Body of pancreas (tissue), 4 donors: ENCODE results near the gene FAAH. TPM values are rescaled to one million over a fixed set of nuclear protein-coding genes. Genes with fewer than 3 reads are reported as not detected.

Source experiments
- ATAC-seq: fragments of 150-250 bp; one replicate; pipeline ENCODE4 v1.9.1; 2016
- DNase-seq, 4 donors: peaks; one replicate each; pipeline ENCODE4 v3.0.0-alpha.2; 2019
- H3K27ac ChIP-seq, 4 donors: fragments of 200-600 bp; sonication (generic); 1 replicate in 3 of 4; 2 replicates in 1 of 4; pipeline versions ENCODE4 v1.5.1 to v1.6.1; 2016 to 2019; ENCODE audit warnings: mild to moderate bottlenecking in 1 of 4, mixed read lengths in 1 of 4, moderate library complexity in 1 of 4
- H3K27me3 ChIP-seq, 2 donors: fragments of 200-600 bp; sonication (generic); one replicate each; pipeline ENCODE4 v1.6.0; 2016; ENCODE audit warnings: mild to moderate bottlenecking in 1 of 2
- H3K36me3 ChIP-seq, 2 donors: fragments of 200-600 bp; sonication (generic); replicated peaks in 1 of 2; 2 replicates each; pipeline ENCODE4 v1.5.1; 2016; ENCODE audit warnings: low read depth in 2 of 2; ENCODE audit not compliant: insufficient read depth in 1 of 2
- H3K4me1 ChIP-seq: fragments of 200-600 bp; sonication (generic); one replicate; pipeline ENCODE4 v1.6.0; 2016
- H3K4me3 ChIP-seq, 2 donors: fragments of 200-600 bp; sonication (generic); 1 replicate in 1 of 2; 2 replicates in 1 of 2; pipeline ENCODE4 v1.5.1; 2016 to 2019
- H3K9me3 ChIP-seq, 3 donors: fragments of 200-600 bp; sonication (generic); 1 replicate in 2 of 3; 2 replicates in 1 of 3; pipeline ENCODE4 v1.5.1; 2016
- POLR2A ChIP-seq, 3 donors: fragments of 450-650 bp; IDR thresholded peaks; one replicate each; pipeline ENCODE4 v1.6.1; 2016; ENCODE audit warnings: antibody characterized with exemption in 3 of 3, mild to moderate bottlenecking in 2 of 3
- WGBS, 2 donors: methylation state at CpG; one replicate each; pipeline ENCODE4 v1.1.5; 2017; 5-methylcytosine and 5-hydroxymethylcytosine counted together
- intact Hi-C: fragments of 100-400 bp; cut with DNase I; formaldehyde crosslinking; loops from one replicate; pipeline ENCODE4 v1.15.1; 2023
- total RNA-seq, 2 donors: library from RNA; depleted of rRNA; stranded (reverse); fragments of >200 nt; gene quantifications; one replicate each; pipeline ENCODE4 v1.1.0, GENCODE V29; 2016
- TF ChIP-seq, protein P1 (sequence below), 7 experiments: fragments of 450-650 bp in 4 of 7; fragments of 200-600 bp in 3 of 7; sonication (generic) in 3 of 7; IDR thresholded peaks; one replicate each; pipeline ENCODE4 v1.5.1; 2016 to 2019; ENCODE audit warnings: antibody characterized with exemption in 7 of 7

FAAH gene
- total RNA-seq, 2 donors from 2014 or later = 47.0 to 86.4 TPM

DNA sequence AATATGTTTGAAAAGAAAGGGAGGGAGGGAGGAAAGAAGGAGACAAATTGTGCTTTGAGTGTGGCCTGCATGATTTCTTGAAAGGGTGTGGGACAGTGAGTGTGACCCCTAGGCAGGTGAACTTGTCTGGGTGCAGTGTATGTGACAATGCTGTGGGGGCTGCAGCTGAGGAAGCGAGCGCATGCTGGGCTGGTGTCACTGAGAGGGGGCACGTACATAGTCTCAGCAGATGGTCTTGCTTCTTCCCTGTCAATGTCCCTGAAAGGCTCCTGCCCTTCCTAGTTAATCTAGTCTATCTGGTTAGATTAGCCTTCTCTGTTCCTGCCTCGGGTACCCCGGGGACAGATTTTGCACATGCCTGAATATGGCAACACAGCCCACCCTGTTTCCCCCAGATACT, 9.8 kb downstream of the FAAH start:
- no peaks in the 10 kb centered on the region for H3K9me3 ChIP-seq
- TF ChIP-seq, protein P1, sequence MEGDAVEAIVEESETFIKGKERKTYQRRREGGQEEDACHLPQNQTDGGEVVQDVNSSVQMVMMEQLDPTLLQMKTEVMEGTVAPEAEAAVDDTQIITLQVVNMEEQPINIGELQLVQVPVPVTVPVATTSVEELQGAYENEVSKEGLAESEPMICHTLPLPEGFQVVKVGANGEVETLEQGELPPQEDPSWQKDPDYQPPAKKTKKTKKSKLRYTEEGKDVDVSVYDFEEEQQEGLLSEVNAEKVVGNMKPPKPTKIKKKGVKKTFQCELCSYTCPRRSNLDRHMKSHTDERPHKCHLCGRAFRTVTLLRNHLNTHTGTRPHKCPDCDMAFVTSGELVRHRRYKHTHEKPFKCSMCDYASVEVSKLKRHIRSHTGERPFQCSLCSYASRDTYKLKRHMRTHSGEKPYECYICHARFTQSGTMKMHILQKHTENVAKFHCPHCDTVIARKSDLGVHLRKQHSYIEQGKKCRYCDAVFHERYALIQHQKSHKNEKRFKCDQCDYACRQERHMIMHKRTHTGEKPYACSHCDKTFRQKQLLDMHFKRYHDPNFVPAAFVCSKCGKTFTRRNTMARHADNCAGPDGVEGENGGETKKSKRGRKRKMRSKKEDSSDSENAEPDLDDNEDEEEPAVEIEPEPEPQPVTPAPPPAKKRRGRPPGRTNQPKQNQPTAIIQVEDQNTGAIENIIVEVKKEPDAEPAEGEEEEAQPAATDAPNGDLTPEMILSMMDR (IDR thresholded peaks at IDR 0.05) = no peak
- TF ChIP-seq POLR2A (IDR thresholded peaks at IDR 0.05) = no peak
- ATAC-seq (no peak), DNase-seq (no peak)
- H3K4me1 ChIP-seq = peaks cover 33% of the 10 kb centered on the region
- H3K36me3 ChIP-seq = peaks cover 0 to 3% of the 10 kb centered on the region in 2 donors
- H3K27ac ChIP-seq = no peak overlapping the region
- intact Hi-C loops = no loop called here
- no peak overlapping the region for H3K4me3 ChIP-seq
- H3K27me3 ChIP-seq = no peaks in the 10 kb centered on the region
- 88 to 93% methylated on average over 5 of the region's 5 CpGs for WGBS, 2 donors

DNA sequence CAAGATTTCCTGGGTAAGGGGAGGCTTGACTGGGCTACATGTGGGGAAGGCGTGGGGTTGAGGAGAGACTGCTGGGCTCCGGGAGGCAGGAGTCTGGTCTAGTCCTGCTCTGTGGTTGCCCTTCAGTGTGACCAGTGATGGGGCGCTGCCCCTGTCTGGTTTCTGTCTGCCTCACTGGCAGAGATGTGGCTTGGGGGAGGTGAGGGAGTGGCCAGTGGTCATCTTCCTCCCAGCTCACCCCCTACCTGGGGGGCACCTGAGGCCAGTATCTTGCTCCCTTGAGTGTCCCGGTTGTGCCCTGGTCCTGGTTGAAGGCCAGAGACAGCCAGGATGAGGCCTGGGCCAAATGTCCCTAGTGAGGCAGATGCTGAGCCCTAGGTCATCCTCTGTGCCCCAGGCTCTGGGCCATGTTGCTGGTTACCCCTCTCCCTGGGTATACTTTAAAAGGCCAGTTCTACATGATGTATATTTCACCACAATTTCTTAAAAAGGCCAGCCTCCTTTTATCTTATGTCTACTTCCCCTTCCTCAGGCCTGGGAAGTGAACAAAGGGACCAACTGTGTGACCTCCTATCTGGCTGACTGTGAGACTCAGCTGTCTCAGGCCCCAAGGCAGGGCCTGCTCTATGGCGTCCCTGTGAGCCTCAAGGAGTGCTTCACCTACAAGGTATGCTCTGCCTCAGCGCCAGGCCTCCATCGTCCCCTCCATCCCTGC, 10.5 kb downstream of the FAAH start:
- 81 to 85% methylated on average over 4 to 7 of the region's 7 CpGs for WGBS, 2 donors
- intact Hi-C loops = no loop called here
- no peaks in the 10 kb centered on the region for H3K9me3 ChIP-seq

DNA sequence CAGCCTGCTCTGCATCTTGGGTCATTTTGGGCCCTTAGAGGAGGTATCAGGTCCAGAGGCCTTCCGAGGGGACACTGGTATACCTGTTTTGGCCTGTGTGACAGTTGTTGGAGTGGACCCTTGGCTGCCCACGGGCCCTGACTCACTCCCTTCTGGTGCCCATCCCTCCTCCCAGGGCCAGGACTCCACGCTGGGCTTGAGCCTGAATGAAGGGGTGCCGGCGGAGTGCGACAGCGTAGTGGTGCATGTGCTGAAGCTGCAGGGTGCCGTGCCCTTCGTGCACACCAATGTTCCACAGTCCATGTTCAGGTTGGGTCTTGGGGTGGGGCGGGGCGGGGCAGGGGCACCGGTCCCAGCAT, 11.1 kb downstream of the FAAH start:
- peaks cover 31% of the 10 kb centered on the region for H3K4me1 ChIP-seq

More for the DNA sequence above, 10.5 kb downstream of the FAAH start:
- Histone ChIP-seq H3K27me3 (no peaks in the 10 kb centered on the region), H3K27ac (no peak overlapping the region), H3K4me3 (no peak overlapping the region), H3K36me3 (peaks cover 0 to 3% of the 10 kb centered on the region in 2 donors), H3K4me1 (peaks cover 33% of the 10 kb centered on the region)
- DNase-seq = no peak
- no peak for TF ChIP-seq POLR2A (IDR thresholded peaks at IDR 0.05)
- TF ChIP-seq, protein P1 (IDR thresholded peaks at IDR 0.05) = no peak
- no peak for ATAC-seq

DNA sequence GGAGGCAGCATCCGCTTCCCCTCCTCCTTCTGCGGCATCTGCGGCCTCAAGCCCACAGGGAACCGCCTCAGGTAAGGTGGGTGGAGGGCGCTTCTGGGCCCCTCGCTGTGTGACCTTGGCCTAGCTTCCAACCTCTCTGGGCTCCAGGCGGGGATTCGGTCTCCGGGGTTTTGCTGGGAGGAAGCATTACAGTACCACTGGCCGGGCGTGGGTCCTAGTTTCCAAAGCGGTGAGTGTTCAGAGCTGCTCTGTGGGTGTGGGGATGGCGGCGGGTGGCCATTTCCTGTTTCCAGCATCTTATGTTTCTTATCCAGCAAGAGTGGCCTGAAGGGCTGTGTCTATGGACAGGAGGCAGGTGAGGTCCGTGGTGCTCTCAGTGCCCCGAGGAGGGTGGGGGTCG, 11.6 kb downstream of the FAAH start:
- H3K4me3 ChIP-seq = no peak overlapping the region
- no peaks in the 10 kb centered on the region for H3K9me3 ChIP-seq
- no peak for DNase-seq
- H3K4me1 ChIP-seq = peaks cover 26% of the 10 kb centered on the region
- no peak overlapping the region for H3K27ac ChIP-seq
- intact Hi-C loops = no loop called here
- TF ChIP-seq, protein P1 (IDR thresholded peaks at IDR 0.05) = no peak
- TF ChIP-seq POLR2A (IDR thresholded peaks at IDR 0.05) = no peak
- H3K27me3 ChIP-seq = no peaks in the 10 kb centered on the region
- peaks cover 0 to 3% of the 10 kb centered on the region in 2 donors for H3K36me3 ChIP-seq
- no peak for ATAC-seq
- WGBS, 2 donors = 78 to 80% methylated on average over 1 to 17 of the region's 17 CpGs

More for the DNA sequence above, 11.1 kb downstream of the FAAH start:
- Histone ChIP-seq H3K4me3 (no peak overlapping the region), H3K36me3 (peaks cover 0 to 3% of the 10 kb centered on the region in 2 donors), H3K27ac (no peak overlapping the region), H3K27me3 (no peaks in the 10 kb centered on the region), H3K9me3 (no peaks in the 10 kb centered on the region)
- 60 to 70% methylated on average over 1 to 9 of the region's 12 CpGs for WGBS, 2 donors
- intact Hi-C loops = no loop called here
- DNase-seq (no peak), ATAC-seq (no peak)
- TF ChIP-seq, protein P1 (IDR thresholded peaks at IDR 0.05) = no peak
- TF ChIP-seq POLR2A (IDR thresholded peaks at IDR 0.05) = no peak
